HepG2 (cell line): ENCODE results near the gene CIAPIN1. TPM values are rescaled to one million over a fixed set of nuclear protein-coding genes. Genes with fewer than 3 reads are reported as not detected.

Source experiments
- ARID2 ChIP-seq: sonication (generic); formaldehyde crosslinking; IDR thresholded peaks from 2 replicates; pipeline ENCODE4 v1.8.1; 2022; ENCODE audit warnings: mild to moderate bottlenecking, missing genetic modification reagents, borderline replicate concordance
- CBX2 ChIP-seq, 2 experiments: fragments of 200-600 bp in 1 of 2; sonication (generic); formaldehyde crosslinking in 1 of 2; IDR thresholded peaks; 2 replicates each; pipeline versions ENCODE4 v1.7.0 to v1.8.1; 2018 to 2022; ENCODE audit warnings: low read depth in 2 of 2, low read length in 1 of 2, mild to moderate bottlenecking in 1 of 2, missing genetic modification reagents in 1 of 2
- DNMT3B ChIP-seq: conservative IDR thresholded peaks from 2 replicates; pipeline ENCODE4 v1.6.1; 2016; ENCODE audit warnings: missing biosample characterization, control low read depth
- KAT7 ChIP-seq: IDR thresholded peaks from 2 replicates; pipeline ENCODE4 v1.6.1; 2018; ENCODE audit warnings: borderline replicate concordance, missing compliant biosample characterization
- KDM6A ChIP-seq: IDR thresholded peaks from 2 replicates; pipeline ENCODE4 v1.6.1; 2016; ENCODE audit warnings: low read depth
- NFE2L2 ChIP-seq: fragments of 150-350 bp; IDR thresholded peaks from 2 replicates; pipeline ENCODE4 v1.6.1; 2014; ENCODE audit warnings: low read length
- PLSCR1 ChIP-seq: sonication (generic); formaldehyde crosslinking; IDR thresholded peaks from 2 replicates; pipeline ENCODE4 v1.5.0; 2020; ENCODE audit warnings: missing genetic modification reagents, mild to moderate bottlenecking, borderline replicate concordance
- POLR2A ChIP-seq, 2 experiments: IDR thresholded peaks; 2 replicates each; pipeline ENCODE4 v1.6.1; 2011; ENCODE audit warnings: low read depth in 2 of 2, low read length in 2 of 2, mild to moderate bottlenecking in 1 of 2, moderate library complexity in 1 of 2; ENCODE audit not compliant: insufficient read depth in 1 of 2
- RBM39 ChIP-seq: fragments of 200-400 bp; formaldehyde crosslinking; IDR thresholded peaks from one replicate; pipeline ENCODE4 v1.6.1; 2018; ENCODE audit warnings: antibody characterized with exemption, mild to moderate bottlenecking, low read depth, low read length; ENCODE audit not compliant: poor library complexity, severe bottlenecking
- SNAPC5 ChIP-seq: sonication (generic); formaldehyde crosslinking; IDR thresholded peaks from 2 replicates; pipeline ENCODE4 v1.8.1; 2023; ENCODE audit warnings: mild to moderate bottlenecking, missing genetic modification reagents, borderline replicate concordance
- TEAD3 ChIP-seq: optimal IDR thresholded peaks from 2 replicates; pipeline ENCODE3; 2016; ENCODE audit warnings: borderline replicate concordance
- ZFP90 ChIP-seq: sonication (generic); formaldehyde crosslinking; IDR thresholded peaks from 2 replicates; pipeline ENCODE4 v1.8.0; 2022; ENCODE audit warnings: missing genetic modification reagents, mild to moderate bottlenecking, inconsistent platforms, borderline replicate concordance
- ZIK1 ChIP-seq: sonication (generic); formaldehyde crosslinking; IDR thresholded peaks from 2 replicates; pipeline ENCODE4 v1.5.0; 2020; ENCODE audit warnings: mild to moderate bottlenecking, low read depth, missing genetic modification reagents, borderline replicate concordance
- ZKSCAN5 ChIP-seq: sonication (generic); formaldehyde crosslinking; IDR thresholded peaks from 2 replicates; pipeline ENCODE4 v1.5.1; 2020; ENCODE audit warnings: mild to moderate bottlenecking, missing genetic modification reagents
- ZNF431 ChIP-seq: sonication (generic); formaldehyde crosslinking; IDR thresholded peaks from 2 replicates; pipeline ENCODE4 v1.9.0; 2022; ENCODE audit warnings: missing genetic modification reagents, low read depth, mild to moderate bottlenecking, borderline replicate concordance
- ZNF773 ChIP-seq: sonication (generic); formaldehyde crosslinking; IDR thresholded peaks from 2 replicates; pipeline ENCODE4 v1.4.0; 2020; ENCODE audit warnings: missing genetic modification reagents, borderline replicate concordance
- ZNF891 ChIP-seq: sonication (generic); formaldehyde crosslinking; IDR thresholded peaks from 2 replicates; pipeline ENCODE4 v1.5.0; 2020; ENCODE audit warnings: mild to moderate bottlenecking, missing genetic modification reagents
- polyA plus RNA-seq, 8 experiments: library from polyadenylated mRNA; depleted of rRNA in 3 of 8; stranded (reverse) in 7 of 8; unstranded in 1 of 8; fragments of >200 nt; fragmentation: Illumina TruSeq in 4 of 8; extraction: Trizol in 4 of 8; gene quantifications; 2 replicates each; pipeline versions ENCODE4 v1.2.1 to v1.2.3, GENCODE V29; 2011 to 2016; ENCODE audit warnings: low read depth in 4 of 8, missing spikeins in 1 of 8, mixed read lengths in 1 of 8; ENCODE audit not compliant: insufficient read depth in 1 of 8
- total RNA-seq, 5 experiments: library from RNA; depleted of rRNA; stranded (reverse); fragments of >200 nt; fragmentation: Illumina TruSeq; extraction: Trizol; gene quantifications; 2 replicates each; pipeline ENCODE4 v1.2.3, GENCODE V29; 2016; ENCODE audit warnings: low read depth in 1 of 5

The CIAPIN1 gene
- total and polyA plus RNA-seq, 2 of the 13 experiments (the other 11 are each of a cell fraction or from before 2014, with no cell fraction given): 69.3 to 89.7 TPM

GRCh38 chr16:57479976-57480753 is 33.0 kb upstream of the CIAPIN1 start (continued):
- TF ChIP-seq SNAPC5 (CRISPR knock-in tag): 0 out of 2 replicates have a peak, but pooled peaks have one; percentile 66
- 0 out of 2 replicates have a peak, but pooled peaks have one; percentile 44 for TF ChIP-seq ZKSCAN5 (CRISPR knock-in tag)
- 0 out of 2 replicates have a peak, but pooled peaks have one; percentile 80 for TF ChIP-seq DNMT3B (CRISPR knock-in tag)
- 0 out of 2 replicates have a peak, but pooled peaks have one; percentile 56 for TF ChIP-seq ARID2 (CRISPR knock-in tag)
- TF ChIP-seq TEAD3: peak; percentile 93
- TF ChIP-seq KAT7 (CRISPR knock-in tag): no peak
- TF ChIP-seq ZFP90 (CRISPR knock-in tag): no peak
- TF ChIP-seq KDM6A (CRISPR knock-in tag): peak; percentile 76
- TF ChIP-seq ZIK1: no peak
- TF ChIP-seq ZNF773: no peak
- TF ChIP-seq CBX2 (IDR thresholded peaks at IDR 0.05; ENCODE audit: low read depth, low read length): no peak
- TF ChIP-seq CBX2 (CRISPR knock-in tag; IDR thresholded peaks at IDR 0.05; ENCODE audit: low read depth): 0 out of 2 replicates have a peak, but pooled peaks have one; percentile 29
- TF ChIP-seq ZNF891 (CRISPR knock-in tag): 0 out of 2 replicates have a peak, but pooled peaks have one; percentile 12
- TF ChIP-seq RBM39: peak; percentile 81
- TF ChIP-seq ZNF431 (CRISPR knock-in tag): 0 out of 2 replicates have a peak, but pooled peaks have one; percentile 19
- no peak for TF ChIP-seq NFE2L2
- peak; percentile 44 to 65; a peak in 3 of 4 replicates for TF ChIP-seq POLR2A (IDR thresholded peaks at IDR 0.05; ENCODE audit: insufficient read depth in 1 of 2, low read depth in 2 of 2, low read length in 2 of 2)
- TF ChIP-seq PLSCR1 (CRISPR knock-in tag): no peak
